Natural killer cell (primary cell): Measurements from ENCODE around the gene KNG1. TPM values are rescaled to one million over a fixed set of nuclear protein-coding genes. Genes with fewer than 3 reads are reported as not detected.
A peak's percentile ranks its signal among the peaks of the same experiment; 100 is the strongest.

Experiments used
- ATAC-seq, 3 donors: fragments of 150-1000 bp in 2 of 3; fragments of 200-7000 bp in 1 of 3; cut with Tn5 transposase; 1 replicate in 1 of 3; 2 replicates in 2 of 3; pipeline ENCODE4 v1.10.0; 2021; ENCODE audit warnings: mild to moderate bottlenecking in 2 of 3, moderate library complexity in 2 of 3
- DNase-seq, 2 donors: peaks; one replicate each; pipeline versions ENCODE4 v3.0.0 to v3.0.0-alpha.2; 2013 to 2021; ENCODE audit warnings: mixed read lengths in 1 of 2
- H3K27ac ChIP-seq: one replicate; pipeline ENCODE4 v1.5.1; 2013; ENCODE audit warnings: mild to moderate bottlenecking, low read length
- H3K27me3 ChIP-seq: one replicate; pipeline ENCODE4 v1.6.1; 2013; ENCODE audit warnings: low read length; ENCODE audit not compliant: control insufficient read depth, insufficient read depth
- H3K36me3 ChIP-seq: one replicate; pipeline ENCODE4 v1.6.1; 2013; ENCODE audit warnings: low read length; ENCODE audit not compliant: control insufficient read depth, insufficient read depth
- H3K4me1 ChIP-seq: one replicate; pipeline ENCODE4 v1.6.1; 2013; ENCODE audit warnings: low read length; ENCODE audit not compliant: control insufficient read depth, insufficient read depth
- H3K4me3 ChIP-seq: one replicate; pipeline ENCODE4 v1.5.1; 2013; ENCODE audit warnings: low read length
- H3K9me3 ChIP-seq: one replicate; pipeline ENCODE4 v1.6.1; 2013; ENCODE audit warnings: low read length; ENCODE audit not compliant: control insufficient read depth, insufficient read depth
- H3K27ac Mint-ChIP-seq, 2 donors: one replicate each; pipeline ENCODE4 v1.8.0; 2022; ENCODE audit warnings: mild to moderate bottlenecking in 2 of 2, mixed read lengths in 2 of 2, moderate library complexity in 1 of 2
- H3K27me3 Mint-ChIP-seq, 2 donors: one replicate each; pipeline ENCODE4 v1.8.0; 2022; ENCODE audit warnings: low read depth in 2 of 2, mixed read lengths in 2 of 2
- H3K36me3 Mint-ChIP-seq: one replicate; pipeline ENCODE4 v1.8.0; 2022; ENCODE audit warnings: mixed read lengths
- H3K4me1 Mint-ChIP-seq, 2 donors: one replicate each; pipeline ENCODE4 v1.8.0; 2022; ENCODE audit warnings: mixed read lengths in 2 of 2
- H3K4me3 Mint-ChIP-seq: one replicate; pipeline ENCODE4 v1.8.0; 2022; ENCODE audit warnings: mild to moderate bottlenecking, moderate library complexity, mixed read lengths
- H3K9me3 Mint-ChIP-seq, 2 donors: one replicate each; pipeline ENCODE4 v1.8.0; 2022; ENCODE audit warnings: mixed read lengths in 2 of 2
- CTCF ChIP-seq: fragments of 200-600 bp; IDR thresholded peaks from one replicate; pipeline ENCODE4 v1.8.0; 2022; ENCODE audit warnings: antibody characterized with exemption
- WGBS: methylation state at CpG from one replicate; pipeline ENCODE4 v1.1.7; 2013; ENCODE audit warnings: missing lambda C conversion rate; ENCODE audit not compliant: insufficient coverage; 5-methylcytosine and 5-hydroxymethylcytosine counted together
- intact Hi-C: fragments of 100-400 bp; cut with micrococcal nuclease; formaldehyde crosslinking; loops from one replicate; pipeline ENCODE4 v1.14.2; 2022
- total RNA-seq, 4 donors: library from RNA; stranded (reverse); fragments of 120-200 nt in 1 of 4; gene quantifications; one replicate each; pipeline versions ENCODE4 v1.2.3 to v1.2.4, GENCODE V29; 2013 to 2022

KNG1 gene
- total RNA-seq, 3 donors from 2014 or later (not counting 1 experiment from before 2014, with no cell fraction given): not detected

GRCh38 chr3:186691676-186692075 lies 25.5 kb upstream of the KNG1 start:
- 85% methylated on average over 7 of the region's 7 CpGs for WGBS
- no peak for ATAC-seq

DNA sequence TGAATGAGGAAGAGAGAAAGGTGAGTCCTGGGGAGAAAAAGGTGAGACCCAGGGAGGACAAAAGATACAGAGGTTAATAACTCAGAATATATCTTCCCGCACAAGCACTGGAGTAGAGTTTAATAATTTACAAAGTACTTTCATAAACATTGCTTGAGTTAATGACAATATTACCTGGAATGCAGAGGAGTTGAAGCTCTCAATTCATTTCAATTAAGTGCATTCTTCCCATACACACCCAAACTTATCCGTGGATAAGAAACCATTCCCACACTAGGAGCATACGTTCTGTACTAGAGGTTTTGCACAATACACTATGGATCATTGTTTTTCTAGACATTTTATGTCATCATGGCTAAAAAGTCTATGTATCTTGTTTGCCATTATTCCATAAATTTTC lies 23.3 kb upstream of the KNG1 start:
- Mint-ChIP-seq H3K9me3 (no peaks in the 10 kb centered on the region), H3K27ac (no peak overlapping the region), H3K36me3 (no peaks in the 10 kb centered on the region), H3K4me3 (no peak overlapping the region), H3K4me1 (peaks cover 13 to 26% of the 10 kb centered on the region in 2 donors), H3K27me3 (peaks cover 14 to 23% of the 10 kb centered on the region in 2 donors)
- H3K27ac ChIP-seq: no peak overlapping the region
- no peak overlapping the region for H3K4me3 ChIP-seq
- no peaks in the 10 kb centered on the region for H3K9me3 ChIP-seq
- H3K36me3 ChIP-seq: no peaks in the 10 kb centered on the region
- TF ChIP-seq CTCF: no peak
- H3K4me1 ChIP-seq: peaks cover 8% of the 10 kb centered on the region
- intact Hi-C loops: no loop called here
- peaks cover 7% of the 10 kb centered on the region for H3K27me3 ChIP-seq
- no peak for DNase-seq
- 93% methylated on average over 2 of the region's 3 CpGs for WGBS
- ATAC-seq: no peak

More at GRCh38 chr3:186691676-186692075, 25.5 kb upstream of the KNG1 start:
- DNase-seq: no peak
- H3K4me3 Mint-ChIP-seq: peak overlapping the region; percentile 28
- Histone ChIP-seq H3K27ac (no peak overlapping the region), H3K36me3 (no peaks in the 10 kb centered on the region), H3K4me3 (no peak overlapping the region), H3K9me3 (no peaks in the 10 kb centered on the region), H3K4me1 (peaks cover 19% of the 10 kb centered on the region), H3K27me3 (peaks cover 7% of the 10 kb centered on the region)
- H3K4me1 Mint-ChIP-seq: peaks cover 25 to 42% of the 10 kb centered on the region in 2 donors
- TF ChIP-seq CTCF: no peak
- no peaks in the 10 kb centered on the region for H3K9me3 Mint-ChIP-seq
- H3K27ac Mint-ChIP-seq: no peak overlapping the region
- intact Hi-C loops: no loop called here
- H3K27me3 Mint-ChIP-seq: peaks cover 14 to 25% of the 10 kb centered on the region in 2 donors
- no peaks in the 10 kb centered on the region for H3K36me3 Mint-ChIP-seq

GRCh38 chr3:186694288-186695032 lies 22.7 kb upstream of the KNG1 start:
- TF ChIP-seq CTCF: no peak
- H3K27me3 Mint-ChIP-seq: peaks cover 13 to 22% of the 10 kb centered on the region in 2 donors
- no peaks in the 10 kb centered on the region for H3K36me3 ChIP-seq
- H3K4me3 ChIP-seq: no peak overlapping the region
- H3K9me3 Mint-ChIP-seq: no peaks in the 10 kb centered on the region
- H3K27ac ChIP-seq: no peak overlapping the region
- no peaks in the 10 kb centered on the region for H3K9me3 ChIP-seq
- H3K36me3 Mint-ChIP-seq: no peaks in the 10 kb centered on the region
- no peak overlapping the region for H3K27ac Mint-ChIP-seq
- no peak overlapping the region for H3K4me3 Mint-ChIP-seq
- H3K4me1 Mint-ChIP-seq: peaks cover 13 to 26% of the 10 kb centered on the region in 2 donors
- intact Hi-C loops: no loop called here
- ATAC-seq (no peak), DNase-seq (no peak)
- H3K27me3 ChIP-seq: peaks cover 7% of the 10 kb centered on the region
- peaks cover 8% of the 10 kb centered on the region for H3K4me1 ChIP-seq
- 78% methylated on average over 6 of the region's 6 CpGs for WGBS
